HCEC 1CT (cell line): ENCODE results near the gene BICDL2.

Source experiments
- DNase-seq: peaks from one replicate; pipeline ENCODE4 v3.0.0-alpha.2; 2017

Gene BICDL2

DNA sequence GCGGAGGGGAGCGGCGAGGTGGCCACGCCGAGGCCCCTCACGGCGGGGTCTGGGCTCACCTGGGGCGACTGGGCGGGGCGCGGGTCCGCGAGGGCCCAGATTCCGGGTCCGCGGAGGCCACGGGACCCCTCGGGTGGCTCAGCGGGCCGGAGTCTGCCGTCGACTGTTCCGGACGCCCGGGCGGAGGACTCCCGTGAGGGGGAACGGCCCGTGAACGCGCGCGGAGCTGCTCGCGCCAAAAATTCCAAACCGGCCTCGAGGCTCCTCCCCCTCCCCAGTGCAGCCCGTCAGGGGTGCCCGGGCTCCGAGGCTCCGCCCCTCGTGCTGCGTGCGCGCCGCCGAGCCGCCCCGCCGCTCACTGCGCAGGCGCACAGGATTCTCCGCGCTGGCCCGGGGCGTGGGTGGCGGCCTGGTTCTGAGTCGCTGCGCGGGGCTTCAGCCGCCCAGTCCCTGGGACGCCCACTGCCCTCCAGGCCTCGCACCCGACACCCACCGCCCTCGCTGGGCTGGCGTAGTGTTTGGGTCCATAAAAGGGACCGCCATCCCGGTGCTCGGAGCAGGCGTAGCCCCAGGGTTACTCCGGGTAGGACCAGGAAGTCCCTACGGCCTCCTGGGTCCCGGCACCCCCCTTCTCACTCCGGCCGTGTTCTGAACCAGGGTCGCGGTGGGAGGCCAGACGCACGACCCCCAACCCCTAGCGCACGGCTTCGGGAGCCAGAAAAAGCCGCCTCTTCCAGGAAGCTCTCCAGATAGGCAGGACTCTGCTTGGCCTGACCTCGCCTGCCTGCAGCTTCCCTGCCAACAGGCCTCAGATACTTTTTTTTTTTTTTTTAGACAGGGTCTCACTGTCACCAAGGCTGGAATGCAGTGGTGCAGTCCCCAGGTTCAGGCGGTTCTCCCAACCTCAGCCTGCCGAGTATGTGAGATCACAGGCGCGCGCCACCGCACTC lies 56.2 kb downstream of the BICDL2 start, which contains the start of gene PKMYT1:
Gene PKMYT1 (minus strand): TSS at position 220 of the 950 bp plus-strand sequence. CDS start 789 bp downstream, outside the sequence.
- peak; percentile 83 for DNase-seq

DNA sequence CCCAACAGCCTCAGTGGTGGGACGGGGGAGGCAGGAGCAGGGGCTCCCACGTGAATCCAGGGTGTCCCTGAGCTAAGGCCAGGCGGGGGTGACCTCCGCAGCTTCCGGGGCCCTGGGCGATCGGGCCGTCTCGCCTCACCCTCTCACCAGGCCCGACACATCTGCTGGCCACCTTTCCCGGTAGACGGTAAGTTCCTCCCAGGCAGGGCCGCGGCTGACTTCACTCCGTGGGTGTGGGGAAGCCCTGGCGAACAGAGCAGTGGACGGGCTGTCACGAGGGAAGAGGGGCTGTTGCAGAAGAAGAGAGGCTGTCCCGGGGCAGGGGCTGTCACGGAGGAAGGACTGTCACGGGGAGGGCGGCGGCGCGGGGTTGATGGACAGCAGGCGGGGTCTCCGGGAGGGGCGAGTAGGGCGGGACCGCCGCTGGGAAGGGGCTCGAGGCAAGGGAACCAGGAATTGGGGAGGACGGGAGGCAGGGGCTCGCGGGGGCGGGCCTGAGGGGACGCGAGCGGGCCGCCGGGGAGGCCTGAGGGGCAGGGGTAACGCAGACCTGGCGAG lies 57.0 kb downstream of the BICDL2 start:
- DNase-seq, result no peak
